GM19025 (cell line): ENCODE data around the gene TAS2R60.
"Not testable (repeated sequence)": the region's sequence is repeated elsewhere in the genome, so short reads cannot be mapped to it uniquely, and the experiment has no call there.

ENCODE experiments used
- ATAC-seq: cut with Tn5 transposase; IDR thresholded peaks from one replicate; pipeline ENCODE4 v1.9.1; 2021; ENCODE audit warnings: mild to moderate bottlenecking, low read depth, moderate library complexity; ENCODE audit not compliant: unreplicated experiment

The TAS2R60 gene

DNA sequence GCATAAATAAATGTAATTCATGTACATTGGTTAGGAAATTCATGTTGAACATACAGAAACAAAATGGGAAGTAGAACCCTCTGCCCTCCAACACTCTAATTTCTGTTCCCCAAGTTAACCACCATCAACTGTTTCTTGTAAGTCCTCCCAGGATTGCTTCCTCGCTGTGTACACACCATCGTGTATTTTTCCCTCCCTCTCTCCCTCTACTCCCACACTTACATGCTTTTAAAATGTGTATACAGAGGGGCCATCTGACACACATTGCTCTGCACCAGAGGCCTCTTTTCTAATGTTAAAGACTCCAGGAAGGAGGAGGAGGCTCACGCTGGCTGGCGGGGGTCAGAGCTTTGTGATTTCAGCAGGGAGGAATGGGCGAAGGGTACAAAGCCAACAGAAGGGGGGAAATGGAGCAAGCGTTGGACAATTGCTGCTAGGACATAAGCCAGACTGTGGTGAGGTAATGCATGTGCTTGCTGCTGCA is 32.7 kb upstream of the TAS2R60 start:
- ATAC-seq: no peak

GRCh38 chr7:143411976-143412708 is 31.1 kb upstream of the TAS2R60 start:
- no peak for ATAC-seq

- ATAC-seq: no peak
These were observed 30.1 kb upstream of the TAS2R60 start for GRCh38 chr7:143413123-143413522.

- ATAC-seq: not testable (repeated sequence)
These were observed 28.0 kb upstream of the TAS2R60 start for GRCh38 chr7:143415209-143415608.

DNA sequence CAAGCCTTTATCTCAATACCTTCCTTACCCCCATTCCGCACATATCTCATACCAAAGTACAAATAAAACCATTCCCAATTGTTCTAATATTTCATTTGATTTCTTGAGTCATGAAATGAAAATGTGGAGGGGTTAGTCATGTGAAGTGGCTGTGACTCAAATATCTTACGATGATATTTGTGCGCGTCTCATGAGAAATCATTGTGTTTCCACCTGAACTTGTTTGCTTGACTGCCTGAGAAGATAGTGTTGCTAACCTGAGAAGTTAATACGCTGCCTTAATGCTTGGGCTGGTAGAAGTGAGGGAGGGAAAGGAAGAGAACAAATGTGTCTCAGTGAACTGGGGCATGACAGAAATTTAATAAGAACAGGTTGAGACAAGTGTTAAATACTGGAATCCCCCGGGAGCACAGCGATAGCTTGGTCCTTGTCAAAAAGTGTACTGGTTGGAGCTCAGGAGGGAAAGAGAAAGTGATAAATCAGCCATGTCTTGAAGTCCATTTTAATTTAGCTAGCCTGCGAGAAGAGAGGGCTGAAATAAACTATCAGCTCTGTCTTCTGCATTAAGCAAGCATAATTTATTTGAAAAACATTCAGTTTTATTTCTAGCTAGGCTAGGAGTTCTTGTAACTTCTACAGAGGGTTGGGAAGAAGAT is 27.4 kb upstream of the TAS2R60 start:
- no peak for ATAC-seq

GRCh38 chr7:143416565-143417149 is 26.6 kb upstream of the TAS2R60 start:
- ATAC-seq: no peak

GRCh38 chr7:143417734-143418383 is 25.4 kb upstream of the TAS2R60 start:
- ATAC-seq: no peak

DNA sequence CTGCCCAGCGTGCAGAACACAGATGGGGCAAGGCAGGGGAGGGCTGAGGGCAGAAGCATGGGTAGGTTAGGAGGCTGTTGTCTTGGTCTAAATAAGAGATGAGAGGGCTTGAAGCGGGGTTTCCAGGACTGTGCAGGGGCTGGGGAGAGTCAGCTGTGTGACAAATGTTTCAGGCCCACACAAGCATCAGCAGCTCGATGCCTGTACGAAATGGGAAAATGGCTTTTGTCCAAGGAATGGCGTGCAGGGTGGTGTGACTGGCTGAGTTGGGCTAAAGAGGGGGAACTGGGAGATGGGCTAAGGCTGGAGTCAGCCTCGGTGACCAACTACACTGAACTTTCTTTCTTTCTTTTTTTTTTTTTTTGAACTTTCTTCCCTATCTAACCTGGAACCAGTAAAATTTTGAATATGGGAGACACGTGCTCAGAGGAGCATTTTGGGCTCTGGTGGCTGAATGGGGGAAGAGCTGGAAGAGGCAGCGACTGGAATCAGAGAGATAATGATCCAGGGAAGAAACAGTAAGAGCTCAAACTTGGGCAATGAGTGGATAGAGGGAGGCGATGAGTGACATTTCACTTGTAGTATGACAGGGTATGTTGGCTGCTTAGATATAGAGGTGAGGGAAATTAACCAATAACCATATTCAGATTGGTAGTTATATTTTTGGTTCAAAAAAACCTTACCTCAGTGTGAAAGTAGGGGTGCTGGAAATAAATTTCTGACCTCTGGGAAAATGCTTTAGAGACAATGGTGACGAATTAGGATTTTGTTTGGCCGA is 24.4 kb upstream of the TAS2R60 start:
- ATAC-seq: no peak

GRCh38 chr7:143419880-143420279 is 23.4 kb upstream of the TAS2R60 start:
- no peak for ATAC-seq

GRCh38 chr7:143420624-143421023 is 22.6 kb upstream of the TAS2R60 start:
- not testable (repeated sequence) for ATAC-seq

- no peak for ATAC-seq
These were observed 21.2 kb upstream of the TAS2R60 start for GRCh38 chr7:143422033-143422432.

GRCh38 chr7:143424476-143424875 is 18.8 kb upstream of the TAS2R60 start:
- not testable (repeated sequence) for ATAC-seq

DNA sequence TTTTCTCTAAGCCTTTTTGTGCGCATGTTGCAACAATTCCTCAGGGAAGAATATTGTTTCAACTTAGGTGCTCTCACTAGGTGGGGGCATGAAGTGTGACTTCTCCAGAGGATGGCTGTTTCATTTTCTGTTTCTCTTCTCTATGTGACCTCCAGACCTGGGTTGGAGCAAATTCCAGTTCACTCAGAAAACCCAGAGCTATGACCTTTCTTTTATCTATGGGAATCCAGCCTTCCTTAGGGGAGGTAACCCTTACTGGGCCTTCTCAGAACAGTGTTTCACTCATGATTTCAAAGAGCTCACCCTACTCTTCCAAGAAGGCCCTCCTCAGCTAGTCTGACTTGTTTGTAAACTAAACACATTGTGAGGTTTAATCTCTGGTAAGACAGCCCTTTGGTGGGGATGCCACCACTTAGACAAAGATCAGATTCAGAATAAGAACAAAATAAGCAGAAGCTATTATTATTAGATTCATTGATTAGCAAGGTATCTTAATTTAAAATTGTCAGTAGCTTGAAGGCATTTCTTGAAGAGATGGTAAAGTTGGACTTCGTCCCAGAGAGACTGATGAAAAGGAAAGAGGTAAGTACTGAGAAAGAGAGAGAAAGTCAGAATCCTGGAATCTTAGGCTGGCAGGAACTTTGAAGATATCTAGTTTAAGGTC is 16.6 kb upstream of the TAS2R60 start:
- no peak for ATAC-seq

- ATAC-seq: no peak
These were observed 13.2 kb upstream of the TAS2R60 start for GRCh38 chr7:143429770-143430698.

- no peak for ATAC-seq
These were observed 12.1 kb upstream of the TAS2R60 start for GRCh38 chr7:143431109-143431508.

DNA sequence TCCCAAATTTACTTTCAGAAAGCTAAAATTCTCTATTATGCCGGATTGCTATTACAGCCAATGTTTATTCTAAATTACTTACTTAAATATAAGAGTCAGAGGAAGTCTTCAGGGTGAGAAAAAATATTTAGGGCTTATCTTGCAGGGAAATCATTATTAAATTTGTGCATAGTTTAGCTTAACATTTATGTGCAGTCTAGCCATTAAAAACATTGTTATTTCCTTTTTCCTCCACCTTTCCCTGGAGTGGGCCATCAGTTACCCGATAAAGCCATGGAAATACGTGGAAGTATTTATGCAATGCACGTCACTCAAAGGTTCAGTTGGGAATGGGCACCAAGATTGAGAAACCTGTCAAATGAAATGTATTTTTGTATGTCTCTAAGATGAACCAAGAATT is 9.5 kb upstream of the TAS2R60 start:
- no peak for ATAC-seq

- no peak for ATAC-seq
These were observed 8.6 kb upstream of the TAS2R60 start for GRCh38 chr7:143434660-143435059.

DNA sequence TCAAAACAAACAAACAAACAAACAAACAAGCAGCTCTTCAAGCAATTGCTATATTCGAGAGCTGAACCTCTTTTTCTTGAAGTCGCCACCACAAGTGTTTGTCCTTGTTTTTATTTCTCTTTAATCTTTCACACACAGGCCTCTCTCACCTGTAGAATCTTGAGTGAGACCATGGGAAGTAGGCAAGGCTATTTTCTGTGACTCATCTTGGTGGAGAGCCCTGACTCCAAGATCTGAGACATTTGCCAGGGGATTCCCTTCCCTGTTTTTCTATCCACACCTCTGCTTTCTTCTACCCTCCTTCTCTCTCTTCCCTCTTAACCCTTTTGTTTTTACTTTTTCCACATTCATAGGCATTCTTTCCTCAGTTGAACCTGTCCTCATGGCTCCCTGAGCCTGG is 8.0 kb upstream of the TAS2R60 start:
- ATAC-seq: no peak
